RPMI8226 (cell line): ENCODE data around the gene MYH10.

Experiments used
- DNase-seq: peaks from one replicate; pipeline ENCODE4 v3.0.0-alpha.2; 2015

Gene MYH10

DNA sequence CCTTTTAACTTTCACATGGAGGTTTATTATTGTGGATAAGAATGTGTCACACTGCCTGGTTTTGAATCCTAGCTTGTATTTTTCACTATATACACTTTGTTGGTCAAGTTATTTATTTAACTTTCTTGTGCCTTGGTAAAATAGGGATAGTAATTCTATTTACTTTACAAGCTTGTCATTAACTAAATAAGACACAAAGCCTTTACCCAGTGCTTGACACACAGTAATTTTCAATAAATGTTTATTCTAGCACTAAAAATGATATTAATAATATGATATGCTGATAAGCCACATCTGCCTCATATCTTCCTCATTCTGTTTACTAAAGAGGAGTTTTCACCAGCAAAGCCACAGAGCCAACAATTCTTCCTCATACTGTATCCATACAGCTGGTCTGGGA lies 27.8 kb downstream of the MYH10 start:
- DNase-seq, result no peak

DNA sequence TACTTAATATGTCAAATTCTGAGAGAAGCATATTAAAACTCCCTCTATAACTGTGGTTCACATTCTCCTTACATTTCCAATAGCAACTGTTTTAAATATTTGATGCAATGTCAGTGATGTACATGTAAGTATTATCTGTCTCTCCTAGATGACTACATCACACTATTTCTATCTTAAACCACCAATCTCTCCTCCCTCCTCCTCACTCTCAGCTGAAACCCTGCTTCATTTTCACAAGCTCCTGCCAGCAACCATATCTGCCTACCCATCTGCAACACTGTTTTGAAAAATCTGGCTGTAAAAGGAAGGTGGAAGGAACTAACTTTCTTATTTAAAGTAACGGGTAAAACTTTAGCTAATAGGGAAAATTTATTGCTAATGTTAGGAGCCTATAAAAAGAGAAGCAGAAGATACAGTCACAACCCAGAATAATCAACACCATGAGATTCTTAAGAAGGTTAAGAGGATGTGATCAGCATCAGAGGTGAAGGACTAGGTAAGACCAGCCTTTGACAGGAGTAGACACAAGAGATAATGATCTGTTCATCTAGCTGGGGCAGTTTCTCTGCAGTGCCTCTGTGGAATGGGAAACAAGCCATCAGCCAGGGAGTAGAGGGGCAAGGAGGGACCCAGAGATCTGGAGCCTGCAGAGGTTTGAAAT lies 31.0 kb downstream of the MYH10 start:
- DNase-seq, result no peak

DNA sequence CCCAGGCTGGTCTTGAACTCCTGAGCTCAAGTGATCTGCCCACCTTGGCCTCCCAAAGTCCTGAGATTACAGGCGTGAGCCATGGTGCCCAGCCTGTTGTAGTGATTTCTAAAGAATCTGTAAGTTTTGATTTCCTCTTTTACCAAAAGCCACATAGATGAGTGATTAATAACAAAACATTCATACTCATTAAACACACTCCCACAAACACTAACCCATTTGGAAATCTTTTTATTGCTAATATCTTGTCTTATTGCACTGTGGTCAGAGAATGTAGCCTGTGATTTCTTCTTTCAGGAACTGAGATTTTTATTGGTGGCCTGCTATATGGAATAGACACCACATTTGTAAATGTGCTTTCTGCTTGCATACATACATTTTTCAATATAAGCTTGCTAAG lies 31.6 kb downstream of the MYH10 start:
- DNase-seq, result no peak

DNA sequence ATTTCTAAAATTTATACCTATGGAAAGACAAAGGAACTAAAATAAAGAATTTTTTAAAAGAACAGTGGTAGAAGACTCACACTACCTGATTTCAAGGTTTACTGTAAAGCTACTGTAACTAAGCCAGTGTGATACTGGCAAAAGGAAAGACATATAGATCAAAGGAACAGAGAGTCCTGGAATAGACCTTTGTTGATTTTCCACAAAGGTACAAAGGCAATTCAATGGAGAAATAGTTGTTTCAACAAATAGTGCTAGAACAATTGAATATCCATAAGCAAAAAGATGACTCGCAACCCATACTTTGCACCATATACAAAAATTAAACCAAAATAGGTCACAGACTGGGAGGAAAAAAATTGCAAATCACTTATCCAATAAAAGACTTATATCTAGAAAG lies 36.7 kb downstream of the MYH10 start:
- no peak for DNase-seq

DNA sequence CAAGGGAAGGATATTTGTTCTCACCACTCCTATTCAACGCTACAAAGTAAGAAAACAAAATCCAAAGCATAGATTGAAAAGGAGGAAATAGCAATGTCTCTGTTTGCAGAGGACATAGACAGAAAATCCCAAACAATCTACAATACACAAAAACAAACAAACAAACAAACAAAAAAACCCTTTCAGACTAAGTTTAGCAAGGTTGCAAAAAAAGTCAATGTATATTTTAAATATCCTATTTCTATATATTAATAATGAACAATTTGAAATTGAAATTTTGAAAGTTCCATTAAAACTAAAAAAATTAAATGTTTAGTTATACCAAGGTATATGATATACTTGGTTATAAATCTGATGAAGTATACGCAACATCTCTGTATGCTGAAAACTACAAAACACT lies 37.2 kb downstream of the MYH10 start:
- DNase-seq, result no peak

DNA sequence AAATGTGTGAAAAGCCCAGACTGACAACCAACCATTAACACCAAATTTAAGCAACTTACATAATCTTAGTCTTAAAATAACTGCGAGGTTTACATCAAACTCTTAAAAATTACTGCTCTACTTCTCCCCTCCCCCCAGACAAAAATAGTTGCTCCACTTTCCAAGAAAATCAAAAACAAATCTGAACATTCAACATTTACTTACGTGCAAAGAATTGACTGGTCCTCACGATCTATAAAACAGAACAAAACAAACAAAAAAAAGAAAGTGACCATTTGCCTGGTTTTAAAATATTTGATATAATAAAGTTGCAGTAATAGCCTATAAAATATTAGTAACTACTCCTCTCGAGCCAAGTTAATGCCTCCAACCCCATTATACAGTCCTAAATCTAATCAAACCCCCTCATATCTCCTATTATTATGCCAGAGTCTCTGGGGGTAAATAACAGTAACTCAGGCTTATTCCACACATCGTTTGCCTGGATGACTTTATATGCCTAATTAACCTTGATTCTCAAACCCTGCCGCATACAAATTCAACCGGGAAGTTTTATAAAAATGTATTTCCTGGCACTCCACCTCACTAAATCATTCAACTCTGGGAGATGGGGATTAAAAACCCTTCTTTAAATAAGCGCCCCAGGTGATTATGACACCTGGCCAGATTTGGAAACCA lies 41.5 kb downstream of the MYH10 start:
- DNase-seq, result no peak

DNA sequence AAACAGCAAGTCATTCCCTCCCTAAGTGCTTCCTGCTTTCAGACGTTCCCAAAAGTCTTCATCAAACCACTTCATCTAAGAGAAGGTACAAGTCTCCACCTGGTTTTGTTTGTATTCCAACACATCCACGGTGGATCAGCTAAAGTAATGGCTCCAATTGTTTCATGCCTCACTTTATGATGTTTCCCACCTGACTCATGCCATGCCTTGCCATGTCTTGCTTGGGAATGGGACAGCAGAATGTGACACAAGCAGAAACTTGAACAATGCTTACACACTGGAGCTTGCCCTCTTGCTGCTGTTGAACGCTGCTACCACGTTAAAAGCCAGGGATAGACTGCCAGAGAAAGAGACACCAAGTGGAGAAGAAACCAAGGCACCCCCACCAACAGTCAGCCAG lies 43.8 kb downstream of the MYH10 start:
- DNase-seq, result no peak

DNA sequence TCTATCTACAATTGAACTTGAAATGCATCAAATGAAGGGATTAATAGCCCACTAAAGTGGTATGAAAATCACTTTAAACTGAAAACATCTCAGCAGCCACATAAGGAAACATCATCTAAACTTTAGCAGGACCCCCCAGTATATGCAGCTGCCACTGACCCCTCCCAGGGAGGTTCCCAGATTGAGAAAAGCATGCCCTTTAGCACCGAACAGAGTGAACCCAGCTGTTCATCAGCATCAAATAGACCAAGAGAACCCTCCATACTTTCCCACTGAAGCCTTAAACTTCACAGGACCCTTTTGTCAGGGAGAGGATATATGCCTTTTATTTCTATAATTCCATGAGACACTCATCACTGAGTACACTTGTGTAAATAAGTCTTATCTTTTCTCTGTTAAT lies 44.6 kb downstream of the MYH10 start:
- no peak for DNase-seq

DNA sequence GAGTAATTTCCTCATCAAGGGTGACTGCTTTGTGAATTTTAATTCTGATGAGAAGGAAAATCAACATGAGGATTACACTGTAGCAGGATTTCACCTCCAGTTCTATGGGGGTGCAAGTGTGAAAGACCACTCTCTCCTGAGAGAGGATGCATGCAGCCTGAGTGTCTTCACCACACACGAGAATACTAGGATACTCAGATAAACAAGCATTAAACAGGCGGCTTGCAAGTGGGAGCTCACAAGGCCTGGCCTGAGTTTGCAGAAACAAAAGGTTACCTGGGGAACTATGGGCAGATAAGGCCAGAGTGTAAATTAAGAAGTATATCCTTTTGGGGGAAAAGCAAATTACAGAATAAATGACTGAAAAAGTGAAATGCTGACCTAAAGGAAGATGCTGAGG lies 46.6 kb downstream of the MYH10 start:
- DNase-seq, result no peak

DNA sequence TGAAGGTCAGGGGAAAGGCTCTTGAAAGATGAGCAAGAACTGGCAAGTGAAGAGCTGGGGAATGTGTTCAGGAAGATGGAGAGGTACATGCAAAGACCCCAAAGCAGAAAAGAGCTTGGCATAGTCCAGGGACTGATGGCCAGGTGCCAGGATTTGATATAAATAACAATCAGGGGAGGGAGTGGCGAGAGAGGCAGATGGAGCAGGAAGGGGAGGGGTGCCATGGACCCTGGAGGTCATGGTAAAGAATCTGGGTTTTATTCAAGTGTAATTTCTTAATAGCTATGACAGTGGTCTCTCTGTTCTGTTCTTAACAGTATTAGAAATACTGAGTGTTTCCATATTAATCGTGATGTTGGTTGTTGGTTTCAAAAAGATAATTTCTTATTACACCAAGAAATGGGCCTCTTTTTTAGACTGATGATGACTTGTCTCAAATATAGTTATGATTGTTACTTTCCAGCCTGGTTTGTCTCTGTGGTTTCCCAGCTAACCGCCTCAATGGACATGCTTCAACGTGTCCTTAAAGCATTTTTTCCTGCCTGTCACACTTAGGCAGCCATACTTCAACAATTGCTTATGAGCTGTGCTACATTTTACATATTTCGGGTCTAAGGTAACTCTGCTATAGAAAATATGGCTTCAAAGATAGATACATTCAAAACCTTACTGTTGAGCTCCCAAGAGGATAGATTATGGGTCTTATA lies 49.4 kb downstream of the MYH10 start:
- no peak for DNase-seq

DNA sequence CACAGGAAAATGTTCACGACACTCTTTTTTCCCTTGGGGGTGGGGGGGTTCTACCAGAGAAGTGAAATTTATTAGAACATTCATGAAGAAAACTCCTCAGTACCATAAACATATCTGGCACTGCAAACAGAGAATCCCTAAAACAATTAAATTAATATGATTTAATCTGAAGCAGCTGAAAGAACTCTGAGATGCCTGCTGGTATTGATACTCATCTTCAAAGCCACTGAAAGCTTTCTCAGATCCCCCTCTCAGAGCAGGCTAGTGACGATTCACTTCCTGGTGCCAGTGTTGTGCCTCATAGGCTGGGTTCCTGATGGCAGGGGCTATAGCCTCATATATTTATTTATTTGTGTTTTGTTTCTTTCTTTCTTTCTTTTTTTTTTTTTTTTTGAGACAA lies 52.7 kb downstream of the MYH10 start:
- DNase-seq, result no peak

DNA sequence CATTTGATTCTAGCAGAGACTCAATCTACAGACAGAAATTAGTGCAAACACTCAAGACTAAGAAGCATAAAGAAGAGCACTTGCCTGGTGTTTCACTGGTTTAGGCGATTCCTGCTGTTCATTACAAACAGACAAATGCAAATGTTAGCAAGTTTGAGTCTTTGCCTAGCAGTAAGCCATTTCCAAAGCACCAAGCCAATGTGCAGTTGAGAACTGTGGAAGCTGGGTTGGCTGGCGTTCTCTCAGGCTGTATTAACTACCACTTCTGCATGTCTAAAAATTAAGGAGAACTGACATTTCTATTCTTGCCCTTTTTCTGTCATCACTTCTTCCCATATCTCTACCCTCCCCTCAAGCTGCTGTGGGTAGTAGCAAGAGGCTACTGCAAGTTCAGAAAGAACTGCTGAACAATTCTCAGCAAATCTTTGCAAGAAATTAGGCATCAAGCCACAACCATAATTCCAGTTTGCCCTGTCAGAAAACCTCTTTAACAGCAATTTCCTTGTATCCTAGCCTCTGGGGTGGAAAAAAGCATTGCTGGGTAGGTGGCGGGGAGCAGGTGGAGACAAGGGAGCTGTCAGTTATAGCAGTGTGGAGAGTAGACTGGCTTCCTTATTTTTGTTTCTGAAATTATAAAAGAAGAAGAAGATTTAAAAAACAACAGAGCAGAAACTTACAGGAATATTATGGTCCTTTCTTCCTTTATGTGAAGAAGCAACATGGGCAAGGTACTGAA lies 53.8 kb downstream of the MYH10 start:
- DNase-seq, result no peak

DNA sequence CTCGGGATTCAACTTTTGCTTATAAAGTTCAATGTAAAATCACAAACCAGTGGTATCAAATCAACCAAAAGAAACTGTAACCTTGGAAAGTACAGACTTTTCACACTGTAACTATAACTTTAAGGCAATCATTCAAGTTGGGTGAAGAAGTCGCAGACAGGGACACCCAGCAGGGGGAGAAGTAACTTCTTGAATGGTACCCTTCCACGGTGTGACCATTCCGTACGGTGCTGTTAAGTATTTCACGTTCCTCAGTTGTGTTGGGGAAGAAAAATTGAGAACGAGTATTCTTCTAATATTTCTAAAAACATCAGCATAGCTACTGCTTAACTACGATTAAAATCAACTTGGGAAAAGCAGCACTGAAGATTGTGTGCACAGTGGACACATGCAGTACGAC lies 55.8 kb downstream of the MYH10 start:
- DNase-seq, result no peak

DNA sequence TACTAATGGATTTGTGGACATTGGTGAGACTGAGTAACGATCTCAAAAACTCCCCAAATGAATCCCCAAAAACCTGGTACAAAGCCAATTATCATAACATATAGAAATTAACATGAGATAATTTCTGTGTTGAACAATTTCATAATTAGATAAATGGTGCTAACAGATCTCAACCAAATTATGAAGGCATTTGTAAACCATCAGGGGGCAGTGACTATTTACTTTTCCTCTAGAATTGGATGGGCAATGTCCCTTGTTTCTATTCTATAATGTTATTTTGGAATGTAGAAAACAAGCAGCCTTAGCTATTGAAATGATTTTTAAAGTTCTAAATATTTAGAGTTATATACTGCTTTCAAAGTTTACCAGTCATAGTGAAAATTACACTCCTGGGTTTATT lies 57.8 kb downstream of the MYH10 start:
- DNase-seq, result no peak

DNA sequence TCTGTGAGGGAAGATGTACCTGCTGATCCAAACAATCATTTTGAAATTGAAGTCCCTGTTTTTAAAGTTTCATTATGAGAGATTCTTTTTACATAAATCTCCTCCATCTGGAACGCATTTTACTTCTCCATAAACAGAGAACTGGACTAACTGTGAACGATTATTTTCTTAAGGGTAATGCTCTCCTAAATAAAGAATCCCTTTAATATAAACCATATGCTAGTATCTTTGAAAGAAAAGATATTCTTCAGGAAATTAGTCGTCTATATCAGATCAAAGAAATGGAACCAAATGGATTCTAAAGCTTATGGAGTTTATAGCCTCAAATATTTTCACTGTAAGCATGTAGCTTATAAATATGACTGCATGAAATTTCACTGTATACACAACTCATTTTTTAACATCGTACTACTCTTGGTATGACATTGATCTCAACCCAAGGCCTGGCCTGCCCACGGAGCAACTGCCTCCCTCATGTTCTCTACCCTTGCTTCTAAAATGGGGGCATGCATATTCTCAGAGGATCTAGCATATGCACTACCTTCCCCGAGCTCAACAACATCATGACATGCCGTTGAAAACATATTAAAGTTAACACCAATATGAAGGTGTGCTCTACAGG lies 66.4 kb downstream of the MYH10 start:
- DNase-seq, result no peak

DNA sequence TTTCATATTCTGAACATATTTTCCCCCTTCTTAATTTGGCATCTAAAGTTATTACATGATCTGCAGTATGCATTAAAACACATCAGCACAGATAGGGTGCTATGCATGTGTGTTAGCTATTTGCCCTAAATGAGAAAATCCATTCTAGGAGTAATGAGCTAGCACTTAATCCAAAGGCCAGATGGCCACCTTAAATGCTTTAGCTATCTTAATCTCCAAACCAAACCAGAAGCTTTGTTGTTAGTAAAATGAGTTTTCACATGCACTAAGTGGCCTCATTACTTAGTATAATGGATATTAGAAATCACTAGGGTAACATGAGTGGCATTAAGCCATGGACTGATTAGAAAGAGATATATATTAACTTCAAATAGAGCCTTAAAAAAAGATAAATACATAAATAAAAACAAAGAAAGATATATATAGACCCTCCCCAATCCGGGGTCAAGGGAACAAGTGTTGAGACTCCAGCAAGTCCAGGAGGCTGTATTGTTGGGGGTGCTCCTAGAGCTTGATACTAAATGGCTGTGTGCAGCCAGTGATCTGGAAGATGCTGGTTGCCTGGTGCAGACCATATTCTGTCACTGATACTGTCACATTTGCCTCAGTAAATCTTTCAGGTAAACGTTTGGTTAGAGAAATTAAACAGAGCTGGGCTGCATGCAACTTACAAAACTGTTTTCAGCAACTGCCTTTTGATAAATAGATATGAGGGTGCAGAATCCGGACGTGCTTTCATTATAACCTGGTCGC lies 67.3 kb downstream of the MYH10 start:
- DNase-seq, result no peak

DNA sequence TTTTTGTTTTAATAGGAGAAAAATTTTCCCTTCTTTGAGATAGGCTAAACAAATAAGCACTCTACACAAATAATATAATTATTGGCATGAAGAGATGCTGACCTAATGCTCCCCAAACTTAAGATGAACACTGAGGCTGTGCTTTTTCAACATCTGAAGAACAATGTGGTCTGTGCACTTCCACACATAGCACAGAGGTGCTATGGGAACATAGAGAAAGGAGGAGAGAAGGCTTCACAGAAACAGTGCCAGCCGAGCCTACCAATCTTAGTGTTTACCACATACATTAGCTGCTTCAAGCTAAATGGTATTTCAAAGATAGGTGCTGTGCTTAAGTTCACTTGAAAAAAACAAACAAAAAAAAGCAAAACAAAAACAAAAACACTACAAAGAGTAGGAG lies 72.4 kb downstream of the MYH10 start:
- no peak for DNase-seq

DNA sequence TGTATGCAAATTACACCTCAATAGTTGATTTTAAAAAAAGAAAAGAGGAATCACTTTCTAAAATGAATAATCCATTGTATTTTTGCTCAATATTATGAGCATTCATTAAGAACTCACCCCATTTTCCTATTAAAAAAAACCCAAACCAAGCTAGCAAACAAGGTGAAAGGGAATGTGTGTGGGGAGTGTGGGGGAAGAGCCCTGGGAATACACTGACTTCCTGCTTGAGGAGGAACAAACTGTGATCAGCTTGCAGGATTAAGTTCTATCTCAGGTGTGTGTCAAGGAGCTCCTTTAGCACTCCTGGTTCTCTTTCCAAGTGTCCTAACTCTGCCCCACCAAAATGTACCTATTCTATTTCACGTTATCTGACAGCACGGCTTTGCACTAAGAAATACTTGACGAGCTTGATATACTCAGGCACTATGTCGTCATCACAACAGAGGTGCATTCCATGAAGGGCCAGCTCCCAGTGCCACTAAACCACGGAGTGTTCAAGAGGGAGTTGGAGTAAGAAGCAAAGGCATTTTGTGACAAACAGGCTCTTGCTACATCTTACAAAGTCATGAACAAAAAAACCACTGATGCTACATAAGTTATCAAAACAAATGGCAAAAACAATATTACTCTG lies 73.2 kb downstream of the MYH10 start:
- DNase-seq, result no peak

DNA sequence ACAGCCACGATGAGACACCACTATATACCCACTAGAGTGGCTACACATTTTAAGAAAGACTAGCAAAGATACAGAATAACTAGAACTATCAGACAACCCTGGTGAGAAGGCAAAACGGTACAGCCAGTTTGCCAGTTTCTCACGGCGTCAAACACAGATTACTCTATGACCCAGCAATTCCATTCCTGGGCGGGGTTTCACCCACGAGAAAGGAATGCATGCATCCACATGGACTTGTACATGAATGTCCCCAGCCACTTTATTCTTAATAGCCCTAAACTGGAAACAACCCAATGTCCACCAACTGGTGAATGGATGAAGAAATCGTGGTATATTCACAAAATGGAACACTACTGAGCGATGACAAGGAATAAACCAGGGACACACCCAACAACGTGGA lies 74.5 kb downstream of the MYH10 start:
- no peak for DNase-seq

DNA sequence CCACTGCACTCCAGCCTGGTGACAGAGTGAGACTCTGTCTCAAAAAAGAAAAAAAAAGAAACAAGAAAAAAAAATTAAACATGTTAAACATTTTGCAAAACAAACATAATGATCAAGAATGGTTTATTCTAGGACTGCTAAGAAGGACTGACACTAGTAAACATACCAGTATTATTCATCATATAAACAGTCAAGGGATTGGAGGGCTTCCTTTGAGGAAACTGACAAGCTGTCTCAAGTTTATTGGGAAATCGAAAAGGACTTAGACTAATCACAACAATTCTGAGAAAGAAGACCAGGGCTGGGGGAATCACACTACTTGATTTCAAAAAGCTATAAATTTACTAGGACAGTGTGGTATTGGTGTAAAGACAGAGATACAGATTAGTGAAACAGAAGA lies 75.5 kb downstream of the MYH10 start:
- DNase-seq, result no peak

DNA sequence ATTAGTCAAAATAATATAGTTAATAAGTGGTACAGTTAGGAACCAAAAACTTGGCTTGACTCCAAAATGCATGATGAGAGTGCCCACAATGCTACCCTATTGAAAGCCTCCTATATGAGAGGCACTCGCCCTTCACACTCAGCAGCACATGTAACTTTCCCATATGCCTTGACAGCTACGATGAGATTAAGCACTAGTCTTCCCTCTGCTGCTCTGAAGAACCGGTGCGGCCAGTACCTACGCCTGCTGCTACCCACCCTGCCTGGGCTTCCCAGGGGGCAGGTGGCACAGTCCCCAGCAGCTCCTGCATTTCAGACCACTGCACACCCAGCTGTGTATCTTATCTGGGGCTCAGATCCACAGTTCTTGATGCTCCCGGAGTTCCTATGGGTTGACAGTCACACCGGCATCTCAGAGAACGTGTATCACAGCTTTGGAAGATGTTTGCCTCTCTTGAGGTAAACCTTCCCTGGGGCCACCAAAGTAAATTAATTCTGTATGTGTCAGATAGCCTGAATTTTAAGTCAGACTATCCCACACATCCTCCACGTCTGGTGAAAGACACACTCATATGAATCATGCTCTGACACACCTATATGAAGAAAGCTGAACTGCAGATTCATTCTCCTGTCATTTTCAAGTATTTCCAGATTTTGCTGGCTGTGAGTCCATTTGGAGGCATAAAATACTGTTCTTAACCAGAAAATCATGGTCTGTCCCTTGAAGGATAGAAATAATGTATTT lies 77.8 kb downstream of the MYH10 start:
- no peak for DNase-seq
